ENCODE data around the gene MALRD1. TPM values are rescaled to one million over a fixed set of nuclear protein-coding genes. Genes with fewer than 3 reads are reported as not detected.

Gene MALRD1
- total and polyA plus RNA-seq, 2 donors from 2014 or later = 2.0 to 2.4 TPM

- intact Hi-C loops (cut with DNase I) = no loop called here
These were observed 182.4 kb downstream of the MALRD1 start for GRCh38 chr10:19231034-19231433.

DNA sequence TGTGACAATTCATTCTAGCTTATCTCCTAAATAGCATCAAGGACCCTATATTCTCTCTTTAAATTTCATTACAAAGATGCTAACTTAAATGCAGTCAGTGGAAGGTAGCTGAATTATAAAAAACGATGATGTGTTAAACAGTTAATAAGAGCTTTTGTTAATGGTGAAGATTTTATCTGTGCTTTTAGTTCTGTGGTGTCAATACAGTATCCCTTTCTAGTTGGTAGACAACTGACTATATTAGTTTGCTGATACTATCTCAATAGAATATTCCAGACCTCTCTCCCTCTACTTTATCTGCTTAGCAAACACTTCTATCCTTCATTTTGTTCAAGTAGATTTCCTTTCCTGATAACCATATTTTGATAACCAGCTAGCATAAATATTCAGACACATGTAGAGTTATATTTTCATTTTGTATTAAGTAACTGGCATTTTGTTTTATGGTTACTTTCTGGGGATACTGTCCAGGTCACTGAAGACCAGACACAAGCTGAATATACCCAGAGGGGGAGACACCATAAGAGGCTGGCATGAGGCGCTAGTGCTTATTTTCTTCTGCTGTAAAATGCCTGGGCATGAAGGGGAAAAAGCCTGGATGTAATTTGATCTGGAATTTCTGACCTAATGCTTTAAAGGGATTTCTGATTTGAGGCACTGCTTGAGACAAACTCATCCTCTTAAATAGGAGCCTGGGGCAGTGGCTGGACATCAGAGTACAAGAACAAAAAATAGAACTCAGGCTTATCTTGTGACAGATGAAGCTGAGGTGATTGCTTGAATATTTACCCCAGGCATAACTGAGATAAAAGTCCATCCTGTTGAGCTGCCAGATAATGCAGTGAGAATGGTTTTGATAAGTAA is 197.5 kb downstream of the MALRD1 start:
- Histone ChIP-seq H3K36me3 (ENCODE audit: control insufficient read depth in 2 of 3, insufficient read depth in 3 of 3, low read length in 3 of 3) (no peaks in the 10 kb centered on the region), H3K4me3 (ENCODE audit: low read length in 3 of 3) (no peak overlapping the region), H3K9me3 (ENCODE audit: control insufficient read depth in 2 of 3, insufficient read depth in 1 of 3, low read length in 3 of 3) (no peaks in the 10 kb centered on the region), H3K9ac (ENCODE audit: low read length in 3 of 3) (no peak overlapping the region), H3K27me3 (ENCODE audit: control insufficient read depth, insufficient read depth, low read length) (no peaks in the 10 kb centered on the region), H3K4me1 (ENCODE audit: control insufficient read depth in 2 of 3, insufficient read depth in 2 of 3, low read depth in 1 of 3, low read length in 3 of 3) (no peaks in the 10 kb centered on the region), H3K27ac (ENCODE audit: low read depth in 2 of 2, low read length in 2 of 2) (no peak overlapping the region)
- intact Hi-C loops (cut with DNase I) = no loop called here
- no peak for FAIRE-seq
- DNase-seq = peak in 1 of 5 donors; percentile 2
- TF ChIP-seq CTCF (IDR thresholded peaks at IDR 0.05; ENCODE audit: borderline replicate concordance, extremely low read depth, insufficient read depth) = no peak

More at GRCh38 chr10:19231034-19231433, 182.4 kb downstream of the MALRD1 start:
- H3K9me3 ChIP-seq (ENCODE audit: control insufficient read depth in 2 of 3, insufficient read depth in 1 of 3, low read length in 3 of 3) = no peaks in the 10 kb centered on the region
- H3K27ac ChIP-seq (ENCODE audit: low read depth in 2 of 2, low read length in 2 of 2) = no peak overlapping the region
- no peak overlapping the region for H3K9ac ChIP-seq (ENCODE audit: low read length in 3 of 3)
- H3K4me1 ChIP-seq (ENCODE audit: control insufficient read depth in 2 of 3, insufficient read depth in 2 of 3, low read depth in 1 of 3, low read length in 3 of 3) = no peaks in the 10 kb centered on the region
- FAIRE-seq (no peak), DNase-seq (no peak)
- H3K27me3 ChIP-seq (ENCODE audit: control insufficient read depth, insufficient read depth, low read length) = no peaks in the 10 kb centered on the region
- no peak overlapping the region for H3K4me3 ChIP-seq (ENCODE audit: low read length in 3 of 3)
- no peaks in the 10 kb centered on the region for H3K36me3 ChIP-seq (ENCODE audit: control insufficient read depth in 2 of 3, insufficient read depth in 3 of 3, low read length in 3 of 3)
- TF ChIP-seq CTCF (IDR thresholded peaks at IDR 0.05; ENCODE audit: borderline replicate concordance, extremely low read depth, insufficient read depth) = no peak

- H3K4me3 ChIP-seq (ENCODE audit: low read length in 3 of 3) = no peak overlapping the region
- H3K9me3 ChIP-seq (ENCODE audit: control insufficient read depth in 2 of 3, insufficient read depth in 1 of 3, low read length in 3 of 3) = no peaks in the 10 kb centered on the region
- FAIRE-seq (no peak), DNase-seq (no peak)
- TF ChIP-seq CTCF (IDR thresholded peaks at IDR 0.05; ENCODE audit: borderline replicate concordance, extremely low read depth, insufficient read depth) = no peak
- no peak overlapping the region for H3K27ac ChIP-seq (ENCODE audit: low read depth in 2 of 2, low read length in 2 of 2)
- H3K27me3 ChIP-seq (ENCODE audit: control insufficient read depth, insufficient read depth, low read length) = no peaks in the 10 kb centered on the region
- H3K4me1 ChIP-seq (ENCODE audit: control insufficient read depth in 2 of 3, insufficient read depth in 2 of 3, low read depth in 1 of 3, low read length in 3 of 3) = no peaks in the 10 kb centered on the region
- intact Hi-C loops (cut with DNase I) = no loop called here
- H3K36me3 ChIP-seq (ENCODE audit: control insufficient read depth in 2 of 3, insufficient read depth in 3 of 3, low read length in 3 of 3) = no peaks in the 10 kb centered on the region
- H3K9ac ChIP-seq (ENCODE audit: low read length in 3 of 3) = no peak overlapping the region
These were observed 199.2 kb downstream of the MALRD1 start for GRCh38 chr10:19247843-19248242.

Data from kidney (tissue), 14 donors.